ENCODE measurements around the gene AGBL1. TPM values are rescaled to one million over a fixed set of nuclear protein-coding genes. Genes with fewer than 3 reads are reported as not detected.

The AGBL1 gene
- total RNA-seq, 1 donor from 2014 or later: 4.8 TPM

GRCh38 chr15:86735247-86736040, 655.8 kb downstream of the AGBL1 start:
- DNase-seq: no peak

- no peak for DNase-seq
Observed at GRCh38 chr15:86741917-86742316, 662.2 kb downstream of the AGBL1 start.

- DNase-seq: no peak
Observed at GRCh38 chr15:86743283-86743903, 663.7 kb downstream of the AGBL1 start.

- no peak for DNase-seq
Observed at GRCh38 chr15:86744198-86744780, 664.6 kb downstream of the AGBL1 start.

GRCh38 chr15:86751116-86751515, 671.4 kb downstream of the AGBL1 start:
- DNase-seq: no peak

GRCh38 chr15:86754846-86755245, 675.2 kb downstream of the AGBL1 start:
- DNase-seq: no peak

- DNase-seq: no peak
Observed at GRCh38 chr15:86756688-86757087, 677.0 kb downstream of the AGBL1 start.

GRCh38 chr15:86759800-86760523, 680.3 kb downstream of the AGBL1 start:
- DNase-seq: no peak

GRCh38 chr15:86762874-86763273, 683.2 kb downstream of the AGBL1 start:
- no peak for DNase-seq

GRCh38 chr15:86764021-86764420, 684.4 kb downstream of the AGBL1 start:
- no peak for DNase-seq

GRCh38 chr15:86765281-86765680, 685.6 kb downstream of the AGBL1 start:
- no peak for DNase-seq

GRCh38 chr15:86772369-86773059, 692.8 kb downstream of the AGBL1 start:
- DNase-seq: no peak

GRCh38 chr15:86773736-86774135, 694.1 kb downstream of the AGBL1 start:
- no peak for DNase-seq

- no peak for DNase-seq
Observed at GRCh38 chr15:86776145-86776544, 696.5 kb downstream of the AGBL1 start.

GRCh38 chr15:86796521-86796920, 716.9 kb downstream of the AGBL1 start:
- no peak for DNase-seq

GRCh38 chr15:86797135-86797534, 717.5 kb downstream of the AGBL1 start:
- no peak for DNase-seq

- no peak for DNase-seq
Observed at GRCh38 chr15:86799226-86799625, 719.6 kb downstream of the AGBL1 start.

- DNase-seq: no peak
Observed at GRCh38 chr15:86802244-86802643, 722.6 kb downstream of the AGBL1 start.

GRCh38 chr15:86804406-86804805, 724.7 kb downstream of the AGBL1 start:
- no peak for DNase-seq

GRCh38 chr15:86810329-86810728, 730.7 kb downstream of the AGBL1 start:
- no peak for DNase-seq

GRCh38 chr15:86813892-86814291, 734.2 kb downstream of the AGBL1 start:
- DNase-seq: no peak

GRCh38 chr15:86829245-86829644, 749.6 kb downstream of the AGBL1 start:
- no peak for DNase-seq

Measured in skin of body (tissue), 2 donors.